Hepatocyte (in vitro differentiated cells): ENCODE data around the gene SPATA2. TPM values are rescaled to one million over a fixed set of nuclear protein-coding genes. Genes with fewer than 3 reads are reported as not detected.

Experiments used
- DNase-seq: peaks from one replicate; pipeline ENCODE4 v3.0.0-alpha.2; 2016; ENCODE audit warnings: low spot score
- H2AFZ ChIP-seq: fragments of 200-600 bp; sonication (generic); 2 replicates; pipeline ENCODE4 v1.6.0; 2016; ENCODE audit warnings: antibody characterized with exemption, mild to moderate bottlenecking
- H3K27ac ChIP-seq: fragments of 200-600 bp; sonication (generic); 2 replicates; pipeline ENCODE4 v1.5.1; 2016; ENCODE audit warnings: mild to moderate bottlenecking
- H3K27me3 ChIP-seq: fragments of 200-600 bp; sonication (generic); 2 replicates; pipeline ENCODE4 v1.6.1; 2016
- H3K36me3 ChIP-seq: fragments of 200-600 bp; sonication (generic); replicated peaks from 2 replicates; pipeline ENCODE4 v1.5.1; 2016; ENCODE audit warnings: low read depth; ENCODE audit not compliant: insufficient read depth
- H3K4me1 ChIP-seq: fragments of 200-600 bp; sonication (generic); 2 replicates; pipeline ENCODE4 v1.5.1; 2016; ENCODE audit warnings: mild to moderate bottlenecking, moderate library complexity; ENCODE audit not compliant: insufficient read depth
- H3K4me2 ChIP-seq: fragments of 200-600 bp; sonication (generic); 2 replicates; pipeline ENCODE4 v1.6.0; 2016
- H3K4me3 ChIP-seq: fragments of 200-600 bp; sonication (generic); 2 replicates; pipeline ENCODE4 v1.5.1; 2016; ENCODE audit warnings: mild to moderate bottlenecking
- H3K79me2 ChIP-seq: fragments of 200-600 bp; sonication (generic); 2 replicates; pipeline ENCODE4 v1.6.0; 2017; ENCODE audit warnings: mild to moderate bottlenecking
- H3K9me2 ChIP-seq: fragments of 200-600 bp; sonication (generic); replicated peaks from 2 replicates; pipeline ENCODE4 v1.6.0; 2017; ENCODE audit warnings: mild to moderate bottlenecking; ENCODE audit not compliant: insufficient read depth
- H3K9me3 ChIP-seq: fragments of 200-600 bp; sonication (generic); 2 replicates; pipeline ENCODE4 v1.5.1; 2016; ENCODE audit warnings: low read depth, mild to moderate bottlenecking
- H4K20me1 ChIP-seq: fragments of 200-600 bp; sonication (generic); 2 replicates; pipeline ENCODE4 v1.6.0; 2016; ENCODE audit warnings: mild to moderate bottlenecking; ENCODE audit not compliant: insufficient read depth, poor library complexity, severe bottlenecking
- EZH2 ChIP-seq: fragments of 200-600 bp; sonication (generic); IDR thresholded peaks from 2 replicates; pipeline ENCODE4 v1.6.1; 2016; ENCODE audit warnings: antibody characterized with exemption, mild to moderate bottlenecking, borderline replicate concordance
- EZH2phosphoT487 ChIP-seq: fragments of 200-600 bp; sonication (generic); IDR thresholded peaks from one replicate; pipeline ENCODE4 v1.6.1; 2018; ENCODE audit warnings: antibody characterized with exemption, mild to moderate bottlenecking, low read depth, moderate library complexity; ENCODE audit not compliant: unreplicated experiment, severe bottlenecking
- WGBS: methylation state at CpG from one replicate; pipeline ENCODE4 v1.1.6; 2016; ENCODE audit warnings: low lambda C conversion rate; ENCODE audit errors: missing lambda C conversion rate; 5-methylcytosine and 5-hydroxymethylcytosine counted together
- polyA plus RNA-seq: library from polyadenylated mRNA; unstranded; fragments of >200 nt; fragmentation: Nextera tagmentation; extraction: Ambion mirVana; gene quantifications from 2 replicates; pipeline ENCODE4 v1.2.1, GENCODE V29; 2016
- total RNA-seq: library from RNA; depleted of rRNA; stranded (reverse); fragments of >200 nt; gene quantifications from 2 replicates; pipeline ENCODE4 v1.2.3, GENCODE V29; 2014
- TF ChIP-seq, protein P1 (sequence below): fragments of 200-600 bp; sonication (generic); IDR thresholded peaks from 2 replicates; pipeline ENCODE4 v1.5.1; 2016; ENCODE audit warnings: antibody characterized with exemption, mild to moderate bottlenecking; ENCODE audit not compliant: poor library complexity

Gene SPATA2
- total and polyA plus RNA-seq, 2 experiments from 2014 or later = 5.9 to 9.6 TPM

DNA sequence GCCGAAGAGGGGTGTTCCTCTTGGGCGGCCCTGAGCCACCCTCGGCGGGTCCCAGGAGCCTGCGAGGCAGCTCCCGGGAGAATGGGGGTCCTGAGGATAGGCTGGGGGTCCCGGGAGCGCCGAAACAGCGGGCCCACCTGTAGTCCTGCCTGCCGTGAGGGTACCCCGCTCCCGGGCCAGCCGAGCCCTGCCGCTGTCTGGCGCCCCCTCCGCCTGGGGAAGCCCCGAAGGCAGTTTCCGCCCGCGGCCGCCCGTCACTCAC lies 280 bp downstream of the SPATA2 start:
- Histone ChIP-seq H3K79me2 (peaks cover 52% of the 10 kb centered on the region), H3K4me3 (peak overlapping the region; percentile 53), H3K9me2 (no peaks in the 10 kb centered on the region), H3K27me3 (no peaks in the 10 kb centered on the region), H4K20me1 (no peaks in the 10 kb centered on the region), H3K9me3 (no peaks in the 10 kb centered on the region), H3K36me3 (no peaks in the 10 kb centered on the region), H3K4me2 (peak overlapping the region; percentile 97), H3K4me1 (peaks cover 26% of the 10 kb centered on the region), H2AFZ (peak overlapping the region; percentile 72), H3K27ac (peak overlapping the region; percentile 99)
- WGBS = 2% methylated on average over 23 of the region's 23 CpGs
- TF ChIP-seq, protein P1, sequence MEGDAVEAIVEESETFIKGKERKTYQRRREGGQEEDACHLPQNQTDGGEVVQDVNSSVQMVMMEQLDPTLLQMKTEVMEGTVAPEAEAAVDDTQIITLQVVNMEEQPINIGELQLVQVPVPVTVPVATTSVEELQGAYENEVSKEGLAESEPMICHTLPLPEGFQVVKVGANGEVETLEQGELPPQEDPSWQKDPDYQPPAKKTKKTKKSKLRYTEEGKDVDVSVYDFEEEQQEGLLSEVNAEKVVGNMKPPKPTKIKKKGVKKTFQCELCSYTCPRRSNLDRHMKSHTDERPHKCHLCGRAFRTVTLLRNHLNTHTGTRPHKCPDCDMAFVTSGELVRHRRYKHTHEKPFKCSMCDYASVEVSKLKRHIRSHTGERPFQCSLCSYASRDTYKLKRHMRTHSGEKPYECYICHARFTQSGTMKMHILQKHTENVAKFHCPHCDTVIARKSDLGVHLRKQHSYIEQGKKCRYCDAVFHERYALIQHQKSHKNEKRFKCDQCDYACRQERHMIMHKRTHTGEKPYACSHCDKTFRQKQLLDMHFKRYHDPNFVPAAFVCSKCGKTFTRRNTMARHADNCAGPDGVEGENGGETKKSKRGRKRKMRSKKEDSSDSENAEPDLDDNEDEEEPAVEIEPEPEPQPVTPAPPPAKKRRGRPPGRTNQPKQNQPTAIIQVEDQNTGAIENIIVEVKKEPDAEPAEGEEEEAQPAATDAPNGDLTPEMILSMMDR = no peak
- TF ChIP-seq EZH2phosphoT487 (no peak), EZH2 (no peak)
- DNase-seq = no peak

DNA sequence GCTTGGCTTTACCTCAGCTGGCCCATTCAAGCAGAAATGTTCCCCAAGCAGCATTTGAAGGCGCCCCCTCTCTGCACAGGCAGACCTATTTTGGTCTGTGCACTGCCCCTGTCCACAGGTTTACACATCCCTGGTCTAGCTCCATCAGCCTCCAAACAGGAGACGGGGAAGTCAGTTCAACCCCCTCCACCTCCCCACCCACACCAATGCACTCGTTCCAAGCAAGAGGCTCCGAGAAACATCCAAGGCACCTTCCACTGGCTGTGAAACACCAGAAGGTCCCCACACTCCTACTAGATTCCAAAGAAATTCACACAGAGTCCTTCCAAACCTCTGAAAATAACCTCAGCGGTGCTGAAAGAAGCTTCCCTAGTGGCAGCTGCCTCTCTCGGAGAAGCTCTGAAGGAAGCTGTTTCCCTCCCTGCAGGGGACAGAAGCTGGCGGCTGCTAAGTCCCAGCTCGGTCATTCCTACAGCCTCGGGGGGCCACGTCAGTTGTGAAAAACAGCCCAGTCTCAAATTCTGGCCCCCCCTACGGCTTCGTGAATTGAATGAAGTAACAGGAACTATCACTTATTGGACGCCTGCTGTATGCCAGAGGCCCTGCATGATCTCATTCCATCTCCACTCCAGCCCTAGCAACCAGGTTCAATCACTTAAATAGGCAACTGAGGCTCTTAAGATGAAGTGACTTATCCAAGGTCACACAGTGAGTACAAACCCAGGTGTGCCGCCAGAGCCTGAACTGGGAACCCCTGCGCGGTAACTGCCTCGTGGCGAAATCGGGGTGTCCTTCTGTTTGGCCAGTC lies 815 bp downstream of the SPATA2 start:
- peaks cover 28% of the 10 kb centered on the region for H3K4me1 ChIP-seq
- TF ChIP-seq, protein P1 = no peak
- no peak for TF ChIP-seq EZH2
- TF ChIP-seq EZH2phosphoT487 = no peak
- peak overlapping the region; percentile 53 for H3K4me3 ChIP-seq
- H3K4me2 ChIP-seq = peak overlapping the region; percentile 97
- peaks cover 53% of the 10 kb centered on the region for H3K79me2 ChIP-seq
- H2AFZ ChIP-seq = peak overlapping the region; percentile 72
- H3K36me3 ChIP-seq = no peaks in the 10 kb centered on the region
- no peaks in the 10 kb centered on the region for H3K9me3 ChIP-seq
- no peak for DNase-seq
- no peaks in the 10 kb centered on the region for H3K27me3 ChIP-seq
- H3K9me2 ChIP-seq = no peaks in the 10 kb centered on the region
- H4K20me1 ChIP-seq = no peaks in the 10 kb centered on the region
- 13% methylated on average over 19 of the region's 19 CpGs for WGBS
- peak overlapping the region; percentile 99 for H3K27ac ChIP-seq

DNA sequence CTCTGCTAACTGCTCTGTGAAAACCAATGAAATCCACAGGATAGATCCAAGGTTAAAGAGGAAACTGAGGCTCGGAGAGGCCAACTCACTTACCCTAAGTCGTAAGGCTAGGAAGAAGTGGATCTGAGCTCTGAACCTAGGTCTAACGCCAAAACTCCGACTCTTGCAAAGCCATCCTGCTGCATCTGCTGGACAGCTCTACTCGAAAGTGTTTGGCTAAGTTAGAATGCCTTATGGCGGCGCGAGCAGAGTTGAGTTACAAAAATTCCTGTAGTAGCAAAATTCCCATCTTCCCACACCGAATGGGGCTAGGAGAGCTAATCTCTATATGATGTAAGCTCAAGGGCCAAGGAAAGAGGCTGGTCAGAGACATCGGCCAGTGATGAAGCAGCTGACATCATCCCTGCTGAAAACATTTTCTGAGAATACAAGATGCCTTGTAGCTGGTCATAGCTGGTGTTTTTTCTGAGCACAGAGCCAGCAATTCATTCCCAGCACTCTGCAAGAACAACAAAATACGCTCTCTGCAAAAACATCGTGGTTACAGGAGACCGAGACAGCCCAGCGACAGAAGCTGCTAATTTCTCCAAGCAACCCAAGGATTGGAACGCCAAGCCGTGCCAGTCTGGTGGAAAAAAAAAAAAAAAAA lies 1.8 kb downstream of the SPATA2 start:
- Histone ChIP-seq H3K4me1 (peaks cover 28% of the 10 kb centered on the region), H3K4me3 (no peak overlapping the region), H3K27ac (no peak overlapping the region), H3K4me2 (peak overlapping the region; percentile 97), H3K27me3 (no peaks in the 10 kb centered on the region), H3K9me2 (no peaks in the 10 kb centered on the region), H4K20me1 (no peaks in the 10 kb centered on the region), H3K36me3 (no peaks in the 10 kb centered on the region), H3K79me2 (peaks cover 61% of the 10 kb centered on the region), H3K9me3 (no peaks in the 10 kb centered on the region), H2AFZ (no peak overlapping the region)
- TF ChIP-seq EZH2phosphoT487 = no peak
- DNase-seq = no peak
- 95% methylated on average over 16 of the region's 16 CpGs for WGBS

DNA sequence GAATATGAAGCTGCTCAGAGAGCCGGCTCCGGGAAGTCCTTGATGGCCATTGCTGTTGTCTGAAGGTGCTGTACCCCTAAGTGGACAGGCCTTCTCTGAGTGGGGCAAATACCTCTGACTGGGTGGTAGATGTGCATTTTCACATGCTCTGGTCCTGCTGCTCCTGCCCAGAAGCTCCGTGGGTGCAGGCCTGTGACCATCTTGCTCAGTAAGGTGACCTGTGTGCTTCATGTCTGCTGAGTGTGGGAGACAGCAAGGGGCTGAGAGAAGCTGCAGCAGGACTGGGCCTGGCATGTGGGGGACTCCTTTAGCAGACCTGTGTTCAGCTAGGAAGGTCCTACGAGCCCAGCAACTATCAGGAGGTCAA lies 5.0 kb downstream of the SPATA2 start:
- Histone ChIP-seq H3K4me2 (peak overlapping the region; percentile 37), H3K9me2 (no peaks in the 10 kb centered on the region), H4K20me1 (no peaks in the 10 kb centered on the region), H3K27ac (peak overlapping the region; percentile 85), H3K4me1 (peaks cover 17% of the 10 kb centered on the region), H2AFZ (no peak overlapping the region), H3K4me3 (no peak overlapping the region), H3K36me3 (no peaks in the 10 kb centered on the region), H3K9me3 (no peaks in the 10 kb centered on the region), H3K79me2 (peaks cover 70% of the 10 kb centered on the region), H3K27me3 (no peaks in the 10 kb centered on the region)
- 85% methylated on average over 4 of the region's 4 CpGs for whole genome bisulfite sequencing
- no peak for DNase-seq
- no peak for TF ChIP-seq EZH2
- no peak for TF ChIP-seq EZH2phosphoT487
- TF ChIP-seq, protein P1 = no peak
